Activated CD8-positive, alpha-beta memory T cell treated with anti-CD3 and anti-CD28 coated beads for 36 hours (primary cell): ENCODE results near the gene DCP1A. TPM values are rescaled to one million over a fixed set of nuclear protein-coding genes. Genes with fewer than 3 reads are reported as not detected.
"Not testable (repeated sequence)": the region's sequence is repeated elsewhere in the genome, so short reads cannot be mapped to it uniquely, and the experiment has no call there.

Source experiments
- CTCF ChIA-PET: fragments of 350-600 bp; sonication (Branson Sonifier 250); formaldehyde crosslinking; loops from one replicate; lab custom pipeline; 2021; ENCODE audit warnings: antibody characterized with exemption; lab: Charles Lee
- POLR2A ChIA-PET: fragments of 350-600 bp; sonication (Branson Sonifier 250); formaldehyde crosslinking; loops from one replicate; lab custom pipeline; 2021; ENCODE audit warnings: antibody characterized with exemption; lab: Charles Lee
- total RNA-seq, 2 experiments: library from RNA; stranded (reverse); gene quantifications; one replicate each; pipeline ENCODE4 v1.2.3, GENCODE V29; 2021

Gene DCP1A
- 10 to 100 TPM; 37.9 to 40.5 TPM for total RNA-seq

DNA sequence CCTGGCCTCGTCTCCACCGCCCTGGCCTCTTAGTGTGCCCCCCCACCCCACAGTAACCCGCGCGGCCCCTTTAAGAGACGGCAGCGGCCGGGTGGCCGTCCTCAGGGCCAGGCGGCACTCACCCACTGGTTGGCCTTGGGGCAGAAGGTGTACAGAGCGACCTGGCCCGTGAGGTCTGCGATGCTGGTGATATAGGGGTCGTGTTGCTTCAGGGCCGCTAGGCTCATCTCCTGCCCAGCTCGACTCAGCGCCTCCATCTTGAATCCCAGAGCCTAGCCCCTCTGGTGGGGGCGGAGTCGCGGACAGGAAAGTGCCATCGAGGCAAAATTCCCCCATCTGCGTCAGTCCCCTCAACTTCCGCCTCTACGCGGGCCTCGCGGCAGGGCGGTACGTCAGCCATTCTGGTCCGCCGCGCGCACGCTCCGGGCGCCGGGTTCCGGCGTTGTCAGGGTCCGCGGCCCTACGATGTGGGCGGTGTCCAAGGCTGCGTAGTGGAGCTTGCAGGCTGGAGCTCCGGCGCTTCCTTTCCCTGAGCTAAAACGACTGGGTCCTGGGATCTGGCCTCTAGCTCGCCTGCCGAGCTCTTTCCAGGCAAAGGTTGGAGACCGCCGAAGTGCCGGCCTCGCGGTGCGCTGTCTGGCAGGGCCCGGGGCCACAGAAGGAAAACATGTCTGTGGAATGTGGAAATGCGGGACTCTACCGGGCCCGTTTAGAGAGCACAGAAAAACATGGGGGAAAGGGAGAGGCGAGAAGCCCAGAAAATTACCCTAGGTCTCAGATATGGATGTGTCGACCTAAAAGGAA is at the start of gene DCP1A:
TSS of gene DCP1A (minus strand) at position 283 of the 804 bp plus-strand sequence. CDS start at position 257, 26 bp downstream.
- ChIA-PET POLR2A (interaction anchor here (1.5 kb wide), 1 partner anchor 544 kb away, joined by 4 read pairs; the partner anchor contains the start of gene SELENOK), CTCF (interaction anchor here (0.5 to 0.6 kb wide), 2 partner anchors 10 to 235 kb away, joined by 3 to 5 read pairs; no protein-coding TSS in a partner anchor)

DNA sequence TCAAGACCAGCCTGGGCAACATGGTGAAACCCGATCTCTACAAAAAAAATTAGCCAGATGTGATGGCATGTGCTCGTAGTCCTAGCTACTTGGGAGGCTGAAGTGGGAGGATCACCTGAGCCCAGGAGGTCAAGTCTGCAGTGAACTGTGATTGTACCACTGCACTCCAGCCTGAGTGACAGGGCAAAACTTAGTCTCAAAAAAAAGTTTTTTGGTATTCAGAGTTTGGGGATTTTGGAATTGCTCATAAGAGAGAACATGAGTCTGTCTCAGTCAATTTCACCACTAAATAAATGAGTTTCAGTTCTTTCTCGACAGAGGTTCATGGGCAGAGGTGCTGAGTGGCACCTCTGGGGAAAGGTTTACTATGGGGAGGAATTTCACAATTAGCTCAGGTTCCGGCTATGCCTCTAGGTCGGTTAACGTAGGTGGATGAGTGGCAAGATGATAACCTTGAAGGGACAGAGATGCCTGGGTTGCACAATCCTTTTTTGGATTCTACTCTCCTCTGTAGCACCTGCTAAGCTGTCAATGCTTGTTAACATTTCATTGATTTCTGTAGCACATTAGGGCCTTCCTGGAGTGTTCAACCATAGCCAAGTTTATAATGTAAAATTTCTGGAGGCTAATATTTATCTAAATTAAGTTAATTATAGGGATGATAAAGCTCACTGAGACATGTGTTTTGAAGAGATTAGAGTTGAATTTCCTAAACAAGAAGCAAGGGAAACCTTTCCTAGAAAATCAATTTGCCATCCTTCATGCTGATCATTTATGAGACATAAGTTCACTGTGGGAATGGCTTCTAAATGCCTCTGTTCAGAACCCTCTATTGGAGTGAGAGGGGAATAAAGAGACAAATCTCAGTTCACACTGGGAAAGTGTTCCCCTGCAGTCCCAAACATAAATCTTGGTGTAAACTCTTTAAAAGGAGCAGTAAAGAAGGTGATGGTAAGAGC is 37.4 kb upstream of the DCP1A start:
- ChIA-PET CTCF (no interaction called here), POLR2A (no interaction called here)

GRCh38 chr3:53382106-53382505 is 34.8 kb upstream of the DCP1A start:
- ChIA-PET CTCF (no interaction called here), POLR2A (no interaction called here)

DNA sequence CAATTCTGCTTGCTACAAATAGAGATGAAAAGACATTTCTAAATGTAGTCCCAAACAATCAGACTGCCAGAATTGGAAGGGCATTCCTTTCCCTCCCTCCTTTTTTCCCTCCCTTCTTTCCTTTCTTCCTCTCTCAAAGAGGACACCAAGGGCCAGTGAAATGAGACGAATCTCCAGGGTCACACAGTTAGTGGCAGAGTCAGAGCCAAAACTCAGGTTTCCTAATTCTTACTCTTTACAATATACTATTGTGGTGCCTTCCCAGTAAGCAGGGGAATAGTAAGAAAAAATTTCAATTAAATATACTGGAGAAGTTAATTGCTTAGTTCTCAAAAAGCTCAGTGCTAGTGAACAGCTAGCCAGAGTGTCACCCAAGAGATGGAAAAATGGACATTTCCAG is 33.0 kb upstream of the DCP1A start:
- ChIA-PET POLR2A (no interaction called here), CTCF (no interaction called here)

GRCh38 chr3:53379898-53380297 is 32.6 kb upstream of the DCP1A start:
- ChIA-PET CTCF (no interaction called here), POLR2A (no interaction called here)

GRCh38 chr3:53377794-53378193 is 30.5 kb upstream of the DCP1A start:
- POLR2A ChIA-PET, result no interaction called here
- CTCF ChIA-PET, result no interaction called here

DNA sequence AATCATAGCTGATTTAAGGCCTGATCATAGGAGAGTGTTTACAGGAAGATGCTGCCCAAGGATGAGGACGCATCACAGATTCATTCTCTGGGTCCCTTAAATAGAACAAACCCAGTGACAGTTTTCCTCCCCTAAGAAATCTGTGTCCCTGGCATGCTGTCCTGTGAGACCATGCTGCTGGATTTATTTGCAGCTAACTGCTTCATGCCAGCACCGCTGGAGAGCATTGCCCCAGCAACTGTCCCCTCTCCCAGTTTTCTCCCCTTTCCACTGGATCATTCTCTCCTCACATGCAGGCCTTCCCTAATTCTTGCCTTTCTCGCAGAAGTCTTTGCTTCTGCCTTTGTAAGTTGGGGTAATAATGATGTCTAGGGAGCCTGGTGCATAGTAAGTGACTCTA is 29.3 kb upstream of the DCP1A start:
- ChIA-PET POLR2A (no interaction called here), CTCF (interaction anchor here (2.3 kb wide), 1 partner anchor 333 kb away, joined by 7 read pairs; no protein-coding TSS in a partner anchor)

DNA sequence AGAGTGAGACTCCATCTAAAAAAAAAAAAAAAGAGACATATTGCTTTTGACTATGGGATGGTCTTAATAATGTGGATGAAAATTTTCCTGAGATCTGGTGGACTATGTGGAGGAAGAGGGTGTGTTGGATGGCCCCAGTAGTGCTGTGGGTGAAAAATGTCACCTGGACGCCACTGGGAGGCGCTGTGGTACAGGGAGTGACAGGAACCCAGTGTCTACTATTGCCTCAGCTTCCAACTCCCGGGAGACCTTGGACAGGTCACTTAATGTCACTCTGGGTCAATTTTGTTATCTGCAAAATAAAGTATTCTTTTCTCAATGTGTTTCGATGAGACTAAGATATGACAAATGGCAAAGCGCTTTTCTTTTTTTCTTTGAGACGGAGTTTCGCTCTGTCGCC is 27.7 kb upstream of the DCP1A start:
- POLR2A ChIA-PET, result interaction anchor here (0.7 kb wide), 1 partner anchor 75 kb away, joined by 6 read pairs; no protein-coding TSS in a partner anchor
- CTCF ChIA-PET, result interaction anchor here (0.6 to 2.3 kb wide), 4 partner anchors 32 to 336 kb away, joined by 3 to 7 read pairs (median 3); no protein-coding TSS in a partner anchor

- CTCF ChIA-PET, POLR2A ChIA-PET: not testable (repeated sequence)
These were observed 23.4 kb upstream of the DCP1A start for GRCh38 chr3:53370719-53371118.

- CTCF ChIA-PET, result no interaction called here
- POLR2A ChIA-PET, result no interaction called here
These were observed 14.5 kb upstream of the DCP1A start for GRCh38 chr3:53361852-53362251.

DNA sequence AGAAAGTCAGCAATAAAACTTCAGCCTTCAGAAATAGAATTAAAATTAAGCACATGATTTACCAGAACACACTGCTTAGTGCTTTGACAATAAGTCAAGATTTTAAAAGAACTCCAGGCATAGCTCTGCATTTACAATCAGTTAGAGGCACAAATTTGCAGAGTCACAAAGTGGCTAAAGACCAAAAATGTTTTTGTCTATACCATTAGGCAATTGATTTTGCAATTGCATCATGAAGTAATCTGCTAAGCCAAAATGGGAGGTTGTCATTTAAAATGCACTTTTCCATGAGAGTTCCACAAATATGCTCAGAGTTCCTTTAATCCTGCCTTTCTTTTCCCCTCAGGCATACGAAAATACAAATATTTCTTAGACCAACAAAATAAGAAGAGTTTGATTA is 10.1 kb upstream of the DCP1A start:
- ChIA-PET CTCF (interaction anchor here (0.7 kb wide), 1 partner anchor 10 kb away, joined by 5 read pairs; no protein-coding TSS in a partner anchor), POLR2A (interaction anchor here (0.6 kb wide), 1 partner anchor 15 kb away, joined by 3 read pairs; no protein-coding TSS in a partner anchor)

- CTCF ChIA-PET, result no interaction called here
These were observed 7.7 kb upstream of the DCP1A start for GRCh38 chr3:53354945-53355498.

GRCh38 chr3:53353202-53353601 is 5.9 kb upstream of the DCP1A start:
- POLR2A ChIA-PET, result no interaction called here
- CTCF ChIA-PET, result interaction anchor here (1.0 kb wide), 1 partner anchor 10 kb away, joined by 4 read pairs; no protein-coding TSS in a partner anchor

More at GRCh38 chr3:53354945-53355498, 7.7 kb upstream of the DCP1A start:
- POLR2A ChIA-PET, result no interaction called here

DNA sequence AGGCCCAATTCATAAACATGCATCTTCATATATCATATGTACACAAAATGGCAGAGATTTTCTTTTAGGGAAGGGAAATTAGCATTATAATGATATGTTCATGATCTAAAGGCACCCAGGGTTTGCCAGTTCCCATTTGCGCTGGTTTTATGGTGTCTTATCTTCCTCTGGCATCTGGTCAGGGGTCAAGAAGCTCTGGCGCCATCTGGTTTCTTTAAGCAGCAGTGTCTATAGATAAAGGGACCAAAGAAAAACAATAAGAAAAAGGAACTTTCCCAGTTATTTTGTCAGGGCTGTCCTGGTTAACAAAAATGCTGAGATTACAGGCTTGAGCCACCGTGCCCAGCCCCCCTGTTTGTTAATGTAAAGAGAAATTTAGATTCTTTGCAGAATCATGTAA is 3.3 kb upstream of the DCP1A start:
- CTCF ChIA-PET, result no interaction called here
- POLR2A ChIA-PET, result no interaction called here

DNA sequence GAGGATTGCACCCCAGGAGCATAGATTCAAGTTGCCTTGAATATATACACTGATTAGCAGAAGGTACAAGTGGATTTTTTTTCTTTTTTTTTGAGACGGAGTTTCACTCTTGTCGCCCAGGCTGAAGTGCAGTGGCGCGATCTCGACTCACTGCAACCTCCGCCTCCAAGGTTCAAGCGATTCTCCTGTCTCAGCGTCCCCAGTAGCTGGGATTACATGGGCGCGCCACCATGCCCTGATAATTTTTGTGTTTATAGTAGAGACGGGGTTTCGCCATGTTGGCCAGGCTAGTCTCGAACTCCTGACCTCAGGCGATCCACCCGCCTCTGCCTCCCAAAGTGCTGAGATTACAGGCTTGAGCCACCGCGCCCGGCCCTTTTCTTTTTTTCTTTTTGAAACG is 775 bp upstream of the DCP1A start:
- POLR2A ChIA-PET, result not testable (repeated sequence)
- CTCF ChIA-PET, result interaction anchor here (0.5 kb wide), 1 partner anchor 10 kb away, joined by 5 read pairs; no protein-coding TSS in a partner anchor

DNA sequence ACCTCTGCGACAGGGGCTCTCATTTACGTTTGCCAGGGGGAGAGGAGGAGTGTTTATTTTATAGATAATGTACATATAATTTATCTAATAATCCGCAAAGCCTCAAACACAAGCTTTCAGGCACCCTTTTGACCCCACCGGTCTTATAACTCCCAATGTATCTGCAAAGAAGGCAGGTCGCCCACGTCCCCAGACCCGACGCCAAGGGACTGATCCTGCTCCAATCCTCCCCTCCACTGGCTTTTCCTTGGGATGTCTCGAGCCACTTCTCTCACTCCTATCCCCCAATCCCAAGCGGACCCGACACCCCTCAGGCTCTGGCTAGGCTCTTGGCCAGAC is 452 bp downstream of the DCP1A start:
- ChIA-PET POLR2A (interaction anchor here (1.5 kb wide), 1 partner anchor 545 kb away, joined by 4 read pairs; the partner anchor contains the start of gene SELENOK), CTCF (interaction anchor here (0.6 kb wide), 1 partner anchor 234 kb away, joined by 3 read pairs; no protein-coding TSS in a partner anchor)

DNA sequence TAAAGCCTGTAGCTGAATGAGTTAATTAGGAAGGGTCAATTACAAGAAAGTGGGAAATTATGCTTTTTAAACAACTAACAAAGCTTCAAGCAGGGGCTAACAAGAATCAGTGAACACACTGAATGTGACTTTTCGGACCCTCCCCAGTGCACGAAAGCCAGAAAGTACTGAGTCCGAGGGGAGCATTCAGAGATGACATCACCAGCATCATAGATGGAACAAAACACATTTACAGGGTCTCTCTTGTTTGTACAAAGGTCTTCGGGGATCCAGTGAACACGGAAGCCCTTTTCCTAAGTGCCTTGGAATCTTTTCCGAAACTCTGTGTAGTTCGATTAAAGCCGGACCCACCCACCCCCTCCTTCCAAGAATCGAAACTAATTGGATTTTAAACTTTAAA is 829 bp downstream of the DCP1A start:
- CTCF ChIA-PET, result interaction anchor here (0.6 kb wide), 1 partner anchor 234 kb away, joined by 3 read pairs; no protein-coding TSS in a partner anchor

GRCh38 chr3:53342353-53342752 is 5.0 kb downstream of the DCP1A start:
- POLR2A ChIA-PET, result interaction anchor here (0.6 kb wide), 1 partner anchor 15 kb away, joined by 3 read pairs; no protein-coding TSS in a partner anchor
- CTCF ChIA-PET, result no interaction called here

More for the DNA sequence above, 829 bp downstream of the DCP1A start:
- POLR2A ChIA-PET, result interaction anchor here (1.5 kb wide), 1 partner anchor 545 kb away, joined by 4 read pairs; the partner anchor contains the start of gene SELENOK
